Activated CD8-positive, alpha-beta memory T cell treated with anti-CD3 and anti-CD28 coated beads, Interleukin-2, amount 50 U/mL, for 48 hours (primary cell): Measurements from ENCODE around the gene NTN5.

Source experiments
- DNase-seq: peaks from one replicate; pipeline ENCODE4 v3.0.0-alpha.2; 2020

The NTN5 gene

DNA sequence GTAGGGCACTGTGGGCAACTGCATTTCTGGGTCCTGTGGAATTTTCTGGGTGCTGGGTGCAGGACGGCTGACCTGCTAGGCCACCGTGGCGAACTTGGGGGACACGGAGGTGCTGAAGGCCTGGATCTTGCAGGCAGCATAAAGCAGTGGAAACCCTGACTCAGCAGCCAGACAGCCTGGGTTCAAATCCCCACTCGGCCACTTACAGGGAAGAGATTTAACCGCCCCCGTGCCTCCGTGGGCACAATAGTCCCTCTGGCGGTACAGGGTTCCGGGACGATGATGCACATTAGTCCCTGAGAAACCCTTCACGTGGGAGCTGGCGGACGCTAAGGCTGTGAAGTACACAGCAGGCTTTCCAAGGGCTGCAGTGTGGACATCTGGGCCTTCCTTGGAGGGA, 60.9 kb downstream of the NTN5 start:
- no peak for DNase-seq
